ENCODE measurements around the gene SOX6.
"Not testable (repeated sequence)": the region's sequence is repeated elsewhere in the genome, so short reads cannot be mapped to it uniquely, and the experiment has no call there.

The SOX6 gene

GRCh38 chr11:15929371-15929901, 426.9 kb downstream of the SOX6 start:
- no peak for DNase-seq (ENCODE audit: low spot score)

DNA sequence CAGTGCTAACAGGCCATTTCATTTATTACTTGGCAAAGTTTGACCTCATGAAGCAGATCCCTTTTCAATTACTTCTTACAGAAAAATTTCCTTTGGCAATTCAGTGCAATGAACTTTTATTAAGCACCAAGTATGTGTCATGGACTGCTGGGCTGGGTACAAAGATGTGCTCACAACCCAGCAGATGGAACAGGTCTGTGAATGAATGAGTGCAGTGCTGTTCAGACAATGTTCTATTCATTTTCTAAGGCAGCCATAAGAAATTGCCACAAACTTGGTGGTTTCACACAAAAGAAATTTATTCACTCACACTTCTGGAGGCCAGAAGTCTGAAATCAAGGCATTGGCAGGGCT, 428.5 kb downstream of the SOX6 start:
- DNase-seq (ENCODE audit: low spot score) = no peak

DNA sequence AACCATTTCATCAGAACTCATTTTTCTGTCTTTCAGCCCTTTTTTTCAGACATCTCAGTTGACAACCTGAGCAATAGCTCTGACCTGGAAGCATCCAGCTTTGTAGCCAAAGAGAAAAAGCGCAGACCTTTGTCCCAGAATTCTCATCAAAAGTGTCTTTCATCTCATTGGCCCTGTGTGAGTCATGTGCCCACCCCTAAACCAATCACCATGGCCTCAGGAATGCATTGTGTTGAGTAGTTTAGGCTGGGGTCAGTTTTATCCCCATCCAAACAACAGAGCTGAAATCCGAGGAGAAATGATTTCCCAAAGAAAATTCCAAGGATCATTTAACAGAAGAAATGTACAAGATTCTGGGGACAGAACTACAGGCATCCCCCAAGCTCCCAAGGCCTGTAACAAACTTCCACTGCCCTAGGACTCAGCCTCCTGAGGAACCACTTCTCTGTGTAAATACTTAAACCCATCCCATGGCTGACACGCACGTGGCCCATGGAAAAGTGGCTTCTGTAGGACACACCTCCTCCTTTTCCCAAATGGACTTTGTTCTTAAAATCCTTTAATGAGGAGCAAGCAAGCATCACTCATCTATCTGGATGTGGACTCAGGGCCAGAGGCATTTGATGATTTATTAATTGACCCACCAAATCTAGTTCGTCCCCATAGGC, 429.0 kb downstream of the SOX6 start:
- DNase-seq (ENCODE audit: low spot score) = no peak

- no peak for DNase-seq (ENCODE audit: low spot score)
Observed at GRCh38 chr11:15926071-15926470, 430.3 kb downstream of the SOX6 start.

GRCh38 chr11:15923183-15923582, 433.2 kb downstream of the SOX6 start:
- DNase-seq (ENCODE audit: low spot score) = no peak

GRCh38 chr11:15922745-15923144, 433.6 kb downstream of the SOX6 start:
- not testable (repeated sequence) for DNase-seq (ENCODE audit: low spot score)

GRCh38 chr11:15920856-15921629, 435.3 kb downstream of the SOX6 start:
- no peak for DNase-seq (ENCODE audit: low spot score)

DNA sequence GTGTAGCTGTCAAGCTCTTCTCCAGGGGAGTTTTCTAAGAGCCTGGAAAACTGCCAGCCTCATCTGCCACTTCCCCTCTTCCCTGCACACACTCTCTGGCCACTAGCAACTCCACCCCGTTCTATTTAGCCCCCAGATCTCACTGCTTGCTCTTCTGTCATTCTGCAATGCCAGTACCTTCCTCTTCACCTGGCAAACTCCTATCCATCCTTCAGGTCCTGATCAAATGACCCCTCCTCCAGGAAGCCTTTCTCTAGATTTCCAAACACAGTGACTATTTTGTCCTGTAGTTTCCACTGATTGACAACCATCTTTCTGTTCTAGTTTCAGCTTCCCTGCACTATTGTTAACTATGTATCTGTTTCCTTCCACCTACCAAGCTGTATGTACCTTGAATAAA, 437.7 kb downstream of the SOX6 start:
- DNase-seq (ENCODE audit: low spot score) = no peak

DNA sequence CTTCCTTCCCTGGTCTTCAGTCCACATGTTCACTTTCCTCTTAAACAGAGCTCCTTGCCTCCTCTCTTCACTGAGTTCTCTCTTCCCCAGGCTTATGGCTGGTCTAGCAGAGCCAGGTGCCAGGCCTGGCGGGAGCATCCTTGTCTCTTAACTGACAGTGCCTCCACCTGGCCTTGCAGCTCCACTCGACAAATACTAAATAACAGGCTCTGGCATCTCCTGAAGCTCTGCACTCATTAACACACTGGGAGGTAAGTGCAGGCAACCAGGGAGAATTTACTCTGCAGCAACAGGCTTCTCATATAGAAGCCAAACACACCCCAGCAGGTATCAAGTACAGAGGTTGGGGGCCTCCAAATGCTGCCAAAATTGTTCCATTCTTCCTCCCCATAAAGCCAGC, 438.1 kb downstream of the SOX6 start:
- no peak for DNase-seq (ENCODE audit: low spot score)
